Left colon (tissue), 2 donors: ENCODE measurements around the gene KRTAP3-3. TPM values are rescaled to one million over a fixed set of nuclear protein-coding genes. Genes with fewer than 3 reads are reported as not detected.

Experiments
- total RNA-seq, 2 donors: library from RNA; stranded (reverse); fragmentation: NEBNext Ultra II Directional; extraction: Animal tissue kit (Norgen Biotek cat#: 25700); gene quantifications; one replicate each; pipeline ENCODE4 v1.2.1, GENCODE V29; 2021
- donor health status: DM: no; HTN: no; CAD: no.
- donor health status: DM: yes; HTN: yes; CAD: no.

Gene KRTAP3-3
- total RNA-seq, 2 donors from 2014 or later = not detected

Other genes with a start within 250 kb of the KRTAP3-3 start
- not detected for gene KRT25, start 238.8 kb downstream of the KRTAP3-3 start, total RNA-seq
- gene KRT26, start 222.0 kb downstream of the KRTAP3-3 start, total RNA-seq = not detected
- gene KRT27, start 211.6 kb downstream of the KRTAP3-3 start, total RNA-seq = under 1 TPM in 1 of 2 donors, not detected in 1; 0.36 TPM
- not detected for gene KRT28, start 194.2 kb downstream of the KRTAP3-3 start, total RNA-seq
- gene KRT10, start 171.6 kb downstream of the KRTAP3-3 start, total RNA-seq = 10 to 100 TPM; 25.1 to 38.9 TPM
- 1 to 10 TPM; 1.2 to 3.9 TPM for gene KRT12, start 126.9 kb downstream of the KRTAP3-3 start, total RNA-seq
- gene KRT20, start 108.9 kb downstream of the KRTAP3-3 start, total RNA-seq = 1,000 to 10,000 TPM; 1,413 to 1,967 TPM
- under 1 TPM in 1 of 2 donors, not detected in 1; 0.28 TPM for gene KRT23, start 56.5 kb downstream of the KRTAP3-3 start, total RNA-seq
- gene KRT39, start 27.2 kb downstream of the KRTAP3-3 start, total RNA-seq = not detected
- gene KRT40, start 9.8 kb downstream of the KRTAP3-3 start, total RNA-seq = under 1 TPM; 0.21 to 0.39 TPM
- not detected for gene KRTAP3-2, start 5.7 kb upstream of the KRTAP3-3 start, total RNA-seq
- gene KRTAP3-1, start 15.0 kb upstream of the KRTAP3-3 start, total RNA-seq = not detected
- gene KRTAP1-5, start 33.0 kb upstream of the KRTAP3-3 start, total RNA-seq = not detected
- not detected for gene KRTAP1-4, start 36.0 kb upstream of the KRTAP3-3 start, total RNA-seq
- gene KRTAP1-3, start 40.7 kb upstream of the KRTAP3-3 start, total RNA-seq = not detected
- not detected for gene KRTAP1-1, start 47.3 kb upstream of the KRTAP3-3 start, total RNA-seq
- gene KRTAP2-1, start 53.2 kb upstream of the KRTAP3-3 start, total RNA-seq = not detected
- not detected for gene KRTAP2-2, start 61.1 kb upstream of the KRTAP3-3 start, total RNA-seq
- not detected for gene KRTAP2-3, start 66.0 kb upstream of the KRTAP3-3 start, total RNA-seq
- gene KRTAP2-4, start 71.7 kb upstream of the KRTAP3-3 start, total RNA-seq = not detected
- gene KRTAP4-7, start 90.0 kb upstream of the KRTAP3-3 start, total RNA-seq = not detected
- not detected for gene KRTAP4-8, start 104.0 kb upstream of the KRTAP3-3 start, total RNA-seq
- not detected for gene KRTAP4-16, start 108.0 kb upstream of the KRTAP3-3 start, total RNA-seq
- gene KRTAP4-9, start 111.2 kb upstream of the KRTAP3-3 start, total RNA-seq = not detected
- not detected for gene KRTAP4-11, start 124.2 kb upstream of the KRTAP3-3 start, total RNA-seq
- not detected for gene KRTAP4-12, start 130.0 kb upstream of the KRTAP3-3 start, total RNA-seq
- not detected for gene KRTAP4-6, start 146.4 kb upstream of the KRTAP3-3 start, total RNA-seq
- not detected for gene KRTAP4-5, start 155.7 kb upstream of the KRTAP3-3 start, total RNA-seq
- not detected for gene KRTAP4-4, start 166.6 kb upstream of the KRTAP3-3 start, total RNA-seq
- gene KRTAP4-3, start 174.1 kb upstream of the KRTAP3-3 start, total RNA-seq = not detected
- not detected for gene KRTAP4-2, start 184.1 kb upstream of the KRTAP3-3 start, total RNA-seq
- under 1 TPM in 1 of 2 donors, not detected in 1; 0.34 TPM for gene KRTAP4-1, start 190.7 kb upstream of the KRTAP3-3 start, total RNA-seq
- gene KRTAP9-1, start 195.7 kb upstream of the KRTAP3-3 start, total RNA-seq = not detected
- gene KRTAP9-2, start 232.5 kb upstream of the KRTAP3-3 start, total RNA-seq = not detected
- gene KRTAP9-3, start 238.3 kb upstream of the KRTAP3-3 start, total RNA-seq = not detected
- not detected for gene KRTAP9-8, start 243.8 kb upstream of the KRTAP3-3 start, total RNA-seq